T-helper 1 cell treated with Interleukin-12 subunit alpha and Interleukin-12 subunit beta and Interleukin-4 antibody, amounts not matched to agents 30 μg/mL and 1 μg/mL, for 36 hours (primary cell): ENCODE measurements around the gene EIF4B.
A peak's percentile ranks its signal among the peaks of the same experiment; 100 is the strongest.

ENCODE experiments used
- H3K27ac Mint-ChIP-seq: one replicate; pipeline ENCODE4 v1.8.0; 2021; ENCODE audit warnings: mild to moderate bottlenecking, mixed read lengths
- H3K27me3 Mint-ChIP-seq: one replicate; pipeline ENCODE4 v1.8.0; 2021; ENCODE audit warnings: low read depth, mixed read lengths
- H3K36me3 Mint-ChIP-seq: one replicate; pipeline ENCODE4 v1.8.0; 2021; ENCODE audit warnings: low read depth, mixed read lengths
- H3K4me1 Mint-ChIP-seq: one replicate; pipeline ENCODE4 v1.8.0; 2021; ENCODE audit warnings: low read depth, mixed read lengths
- H3K4me3 Mint-ChIP-seq: one replicate; pipeline ENCODE4 v1.8.0; 2021; ENCODE audit warnings: mild to moderate bottlenecking, moderate library complexity, mixed read lengths
- H3K9me3 Mint-ChIP-seq: one replicate; pipeline ENCODE4 v1.8.0; 2021; ENCODE audit warnings: mixed read lengths

The EIF4B gene

GRCh38 chr12:53055471-53056266 lies 49.4 kb downstream of the EIF4B start:
- Mint-ChIP-seq H3K27me3 (peaks cover 4% of the 10 kb centered on the region), H3K9me3 (no peaks in the 10 kb centered on the region), H3K27ac (no peak overlapping the region), H3K4me1 (peaks cover 17% of the 10 kb centered on the region), H3K36me3 (no peaks in the 10 kb centered on the region), H3K4me3 (peak overlapping the region; percentile 53)

- H3K27me3 Mint-ChIP-seq = peaks cover 4% of the 10 kb centered on the region
- H3K36me3 Mint-ChIP-seq = no peaks in the 10 kb centered on the region
- peaks cover 17% of the 10 kb centered on the region for H3K4me1 Mint-ChIP-seq
- no peaks in the 10 kb centered on the region for H3K9me3 Mint-ChIP-seq
- no peak overlapping the region for H3K27ac Mint-ChIP-seq
- no peak overlapping the region for H3K4me3 Mint-ChIP-seq
These were observed 50.0 kb downstream of the EIF4B start for GRCh38 chr12:53056296-53056695.

GRCh38 chr12:53056901-53057300 lies 50.6 kb downstream of the EIF4B start:
- peaks cover 4% of the 10 kb centered on the region for H3K27me3 Mint-ChIP-seq
- H3K36me3 Mint-ChIP-seq = no peaks in the 10 kb centered on the region
- H3K9me3 Mint-ChIP-seq = no peaks in the 10 kb centered on the region
- H3K27ac Mint-ChIP-seq = peak overlapping the region; percentile 2
- peaks cover 17% of the 10 kb centered on the region for H3K4me1 Mint-ChIP-seq
- H3K4me3 Mint-ChIP-seq = no peak overlapping the region

GRCh38 chr12:53057816-53058500 lies 51.7 kb downstream of the EIF4B start:
- Mint-ChIP-seq H3K4me3 (no peak overlapping the region), H3K9me3 (no peaks in the 10 kb centered on the region), H3K27ac (no peak overlapping the region), H3K27me3 (peaks cover 4% of the 10 kb centered on the region), H3K36me3 (no peaks in the 10 kb centered on the region), H3K4me1 (peaks cover 13% of the 10 kb centered on the region)

- H3K4me3 Mint-ChIP-seq = no peak overlapping the region
- H3K27me3 Mint-ChIP-seq = peaks cover 4% of the 10 kb centered on the region
- H3K36me3 Mint-ChIP-seq = no peaks in the 10 kb centered on the region
- H3K9me3 Mint-ChIP-seq = no peaks in the 10 kb centered on the region
- H3K27ac Mint-ChIP-seq = no peak overlapping the region
- H3K4me1 Mint-ChIP-seq = peaks cover 9% of the 10 kb centered on the region
These were observed 52.6 kb downstream of the EIF4B start for GRCh38 chr12:53058674-53059433.

- Mint-ChIP-seq H3K4me3 (no peak overlapping the region), H3K27ac (no peak overlapping the region), H3K36me3 (no peaks in the 10 kb centered on the region), H3K27me3 (peaks cover 4% of the 10 kb centered on the region), H3K4me1 (peaks cover 4% of the 10 kb centered on the region), H3K9me3 (no peaks in the 10 kb centered on the region)
These were observed 53.3 kb downstream of the EIF4B start for GRCh38 chr12:53059434-53060063.

- Mint-ChIP-seq H3K27me3 (peaks cover 4% of the 10 kb centered on the region), H3K27ac (no peak overlapping the region), H3K36me3 (peaks cover 6% of the 10 kb centered on the region), H3K9me3 (no peaks in the 10 kb centered on the region), H3K4me1 (peaks cover 4% of the 10 kb centered on the region), H3K4me3 (no peak overlapping the region)
These were observed 53.9 kb downstream of the EIF4B start for GRCh38 chr12:53060064-53060720.

GRCh38 chr12:53060721-53061276 lies 54.5 kb downstream of the EIF4B start:
- Mint-ChIP-seq H3K36me3 (peaks cover 7% of the 10 kb centered on the region), H3K4me3 (no peak overlapping the region), H3K27me3 (peaks cover 4% of the 10 kb centered on the region), H3K27ac (no peak overlapping the region), H3K4me1 (peaks cover 2% of the 10 kb centered on the region), H3K9me3 (no peaks in the 10 kb centered on the region)

- Mint-ChIP-seq H3K4me1 (peaks cover 5% of the 10 kb centered on the region), H3K4me3 (no peak overlapping the region), H3K27me3 (peaks cover 3% of the 10 kb centered on the region), H3K36me3 (peaks cover 12% of the 10 kb centered on the region), H3K27ac (no peak overlapping the region), H3K9me3 (no peaks in the 10 kb centered on the region)
These were observed 55.3 kb downstream of the EIF4B start for GRCh38 chr12:53061404-53062010.

- H3K9me3 Mint-ChIP-seq = no peaks in the 10 kb centered on the region
These were observed 56.0 kb downstream of the EIF4B start for GRCh38 chr12:53062011-53062961.

GRCh38 chr12:53062977-53063707 lies 56.9 kb downstream of the EIF4B start:
- H3K4me3 Mint-ChIP-seq = no peak overlapping the region
- peaks cover 4% of the 10 kb centered on the region for H3K4me1 Mint-ChIP-seq
- H3K27me3 Mint-ChIP-seq = no peaks in the 10 kb centered on the region
- no peak overlapping the region for H3K27ac Mint-ChIP-seq
- H3K36me3 Mint-ChIP-seq = peaks cover 12% of the 10 kb centered on the region
- no peaks in the 10 kb centered on the region for H3K9me3 Mint-ChIP-seq

More at GRCh38 chr12:53062011-53062961, 56.0 kb downstream of the EIF4B start:
- Mint-ChIP-seq H3K27ac (no peak overlapping the region), H3K36me3 (peaks cover 12% of the 10 kb centered on the region), H3K4me1 (peaks cover 4% of the 10 kb centered on the region), H3K4me3 (no peak overlapping the region), H3K27me3 (no peaks in the 10 kb centered on the region)
